Measurements from ENCODE around the gene RLF. TPM values are rescaled to one million over a fixed set of nuclear protein-coding genes. Genes with fewer than 3 reads are reported as not detected.

Gene RLF
- total RNA-seq, 1 donor from 2014 or later: 16.9 TPM

- H3K36me3 ChIP-seq: peaks cover 0 to 8% of the 10 kb centered on the region in 2 donors
- no peaks in the 10 kb centered on the region for H3K9me3 ChIP-seq
- DNase-seq (ENCODE audit: extremely low spot score in 2 of 2): no peak
- H3K27me3 ChIP-seq: no peaks in the 10 kb centered on the region
- TF ChIP-seq, protein P1, sequence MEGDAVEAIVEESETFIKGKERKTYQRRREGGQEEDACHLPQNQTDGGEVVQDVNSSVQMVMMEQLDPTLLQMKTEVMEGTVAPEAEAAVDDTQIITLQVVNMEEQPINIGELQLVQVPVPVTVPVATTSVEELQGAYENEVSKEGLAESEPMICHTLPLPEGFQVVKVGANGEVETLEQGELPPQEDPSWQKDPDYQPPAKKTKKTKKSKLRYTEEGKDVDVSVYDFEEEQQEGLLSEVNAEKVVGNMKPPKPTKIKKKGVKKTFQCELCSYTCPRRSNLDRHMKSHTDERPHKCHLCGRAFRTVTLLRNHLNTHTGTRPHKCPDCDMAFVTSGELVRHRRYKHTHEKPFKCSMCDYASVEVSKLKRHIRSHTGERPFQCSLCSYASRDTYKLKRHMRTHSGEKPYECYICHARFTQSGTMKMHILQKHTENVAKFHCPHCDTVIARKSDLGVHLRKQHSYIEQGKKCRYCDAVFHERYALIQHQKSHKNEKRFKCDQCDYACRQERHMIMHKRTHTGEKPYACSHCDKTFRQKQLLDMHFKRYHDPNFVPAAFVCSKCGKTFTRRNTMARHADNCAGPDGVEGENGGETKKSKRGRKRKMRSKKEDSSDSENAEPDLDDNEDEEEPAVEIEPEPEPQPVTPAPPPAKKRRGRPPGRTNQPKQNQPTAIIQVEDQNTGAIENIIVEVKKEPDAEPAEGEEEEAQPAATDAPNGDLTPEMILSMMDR (IDR thresholded peaks at IDR 0.05): no peak
- TF ChIP-seq POLR2A (IDR thresholded peaks at IDR 0.05) (no peak), POLR2AphosphoS5 (IDR thresholded peaks at IDR 0.05; ENCODE audit: insufficient read depth in 1 of 2, low read depth in 1 of 2) (no peak)
- no peak overlapping the region for H3K4me3 ChIP-seq
- no peaks in the 10 kb centered on the region for H3K4me1 ChIP-seq
- intact Hi-C loops (cut with DNase I): no loop called here
- H3K27ac ChIP-seq: no peak overlapping the region
Measured at GRCh38 chr1:40226192-40226591, 65.0 kb downstream of the RLF start.

DNA sequence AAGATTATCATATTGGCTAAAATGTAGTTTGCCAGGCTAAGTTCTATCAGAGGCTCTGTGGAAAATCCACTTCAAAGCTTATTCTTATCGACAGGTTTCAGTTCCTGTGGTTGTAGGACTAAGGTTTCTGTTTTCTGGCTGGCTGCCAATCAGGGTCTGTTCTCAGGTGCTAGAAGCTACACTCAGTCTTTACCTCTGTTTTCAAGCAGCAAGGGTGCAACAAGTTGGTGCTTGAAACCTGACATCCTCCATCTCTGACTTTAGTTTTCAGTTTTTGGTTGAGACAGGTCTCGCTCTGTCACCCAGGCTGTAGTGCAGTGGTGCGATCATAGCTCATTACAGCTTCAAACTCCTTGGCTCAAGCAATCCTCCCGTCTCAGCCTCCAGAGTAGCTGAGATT, 71.3 kb downstream of the RLF start:
- Histone ChIP-seq H3K4me1 (no peaks in the 10 kb centered on the region), H3K9me3 (no peaks in the 10 kb centered on the region), H3K4me3 (no peak overlapping the region), H3K27ac (no peak overlapping the region), H3K27me3 (no peaks in the 10 kb centered on the region), H3K36me3 (peaks cover 11 to 40% of the 10 kb centered on the region in 2 donors)
- no peak for DNase-seq (ENCODE audit: extremely low spot score in 2 of 2)
- intact Hi-C loops (cut with DNase I): no loop called here
- TF ChIP-seq POLR2AphosphoS5 (IDR thresholded peaks at IDR 0.05; ENCODE audit: insufficient read depth in 1 of 2, low read depth in 1 of 2) (no peak), POLR2A (IDR thresholded peaks at IDR 0.05) (no peak)
- TF ChIP-seq, protein P1 (IDR thresholded peaks at IDR 0.05): no peak

DNA sequence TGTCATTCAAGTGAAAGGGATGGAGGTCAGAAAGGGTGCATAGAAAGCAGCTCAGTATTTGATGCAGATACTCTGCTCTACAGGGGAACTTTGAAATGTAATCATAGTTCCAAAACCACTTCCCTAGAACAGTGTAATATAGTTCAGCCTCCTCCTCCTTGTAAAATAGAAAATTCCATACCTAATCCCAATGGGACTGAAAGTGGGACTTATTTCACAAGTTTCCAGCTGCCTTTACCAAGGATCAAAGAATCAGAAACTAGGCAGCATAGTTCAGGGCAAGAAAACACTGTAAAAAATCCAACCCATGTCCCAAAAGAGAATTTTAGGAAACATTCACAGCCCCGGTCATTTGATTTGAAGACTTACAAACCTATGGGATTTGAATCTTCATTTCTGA, 78.4 kb downstream of the RLF start:
- H3K4me1 ChIP-seq: peaks cover 4% of the 10 kb centered on the region
- H3K27ac ChIP-seq: no peak overlapping the region
- DNase-seq (ENCODE audit: extremely low spot score in 2 of 2): no peak
- no peaks in the 10 kb centered on the region for H3K27me3 ChIP-seq
- no peaks in the 10 kb centered on the region for H3K9me3 ChIP-seq
- H3K4me3 ChIP-seq: no peak overlapping the region
- intact Hi-C loops (cut with DNase I): no loop called here
- peaks cover 11 to 21% of the 10 kb centered on the region in 2 donors for H3K36me3 ChIP-seq
- TF ChIP-seq POLR2AphosphoS5 (IDR thresholded peaks at IDR 0.05; ENCODE audit: insufficient read depth in 1 of 2, low read depth in 1 of 2) (no peak), POLR2A (IDR thresholded peaks at IDR 0.05) (no peak)
- TF ChIP-seq, protein P1 (IDR thresholded peaks at IDR 0.05): no peak

DNA sequence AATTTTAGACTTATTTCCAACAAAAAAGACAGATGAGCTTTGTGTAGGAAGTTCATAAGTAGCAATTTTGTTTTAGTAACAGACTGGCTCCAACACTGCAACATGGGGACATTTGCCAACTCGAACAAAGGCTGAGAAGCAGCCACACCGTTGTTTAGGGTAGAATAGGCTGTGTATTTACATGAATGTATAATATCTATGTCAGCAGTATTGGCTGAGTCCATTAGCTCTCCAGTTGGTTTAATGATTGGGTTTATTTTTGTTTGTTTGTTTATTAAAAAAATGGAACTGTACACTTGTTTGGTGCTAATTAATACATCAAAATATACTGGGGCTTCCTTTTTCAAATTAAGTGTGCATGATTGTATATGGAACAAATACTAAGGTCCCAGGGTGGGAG, 79.2 kb downstream of the RLF start:
- Histone ChIP-seq H3K27me3 (no peaks in the 10 kb centered on the region), H3K4me3 (no peak overlapping the region), H3K36me3 (peaks cover 11 to 19% of the 10 kb centered on the region in 2 donors), H3K9me3 (no peaks in the 10 kb centered on the region), H3K27ac (no peak overlapping the region), H3K4me1 (peaks cover 4% of the 10 kb centered on the region)
- TF ChIP-seq POLR2AphosphoS5 (IDR thresholded peaks at IDR 0.05; ENCODE audit: insufficient read depth in 1 of 2, low read depth in 1 of 2): no peak
- TF ChIP-seq, protein P1 (IDR thresholded peaks at IDR 0.05): no peak
- TF ChIP-seq POLR2A (IDR thresholded peaks at IDR 0.05): no peak
- DNase-seq (ENCODE audit: extremely low spot score in 2 of 2): no peak
- intact Hi-C loops (cut with DNase I): no loop called here

DNA sequence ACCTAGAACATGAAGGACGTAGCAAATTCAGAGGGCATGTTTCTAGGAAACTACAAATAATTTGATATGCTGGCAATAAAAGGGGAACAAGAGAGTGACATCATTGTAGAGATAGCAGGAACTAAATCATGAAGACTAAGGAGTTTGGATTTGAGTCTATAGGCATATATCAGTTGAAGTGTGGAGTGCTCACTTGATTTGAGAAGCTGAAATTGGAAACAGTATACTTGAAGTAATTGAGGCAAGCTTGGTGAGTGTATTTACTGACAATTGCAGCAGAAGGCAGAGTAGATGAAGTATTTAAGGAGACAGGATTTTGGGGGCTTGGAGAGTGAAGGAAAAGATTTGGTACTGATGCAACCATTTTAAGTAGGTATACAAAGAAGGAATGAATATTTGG, 80.2 kb downstream of the RLF start:
- intact Hi-C loops (cut with DNase I): no loop called here
- Histone ChIP-seq H3K9me3 (no peaks in the 10 kb centered on the region), H3K27ac (no peak overlapping the region), H3K4me1 (peaks cover 4% of the 10 kb centered on the region), H3K27me3 (no peaks in the 10 kb centered on the region), H3K4me3 (no peak overlapping the region), H3K36me3 (peaks cover 6 to 9% of the 10 kb centered on the region in 2 donors)
- no peak for TF ChIP-seq POLR2AphosphoS5 (IDR thresholded peaks at IDR 0.05; ENCODE audit: insufficient read depth in 1 of 2, low read depth in 1 of 2)
- TF ChIP-seq, protein P1 (IDR thresholded peaks at IDR 0.05): no peak
- no peak for TF ChIP-seq POLR2A (IDR thresholded peaks at IDR 0.05)
- DNase-seq (ENCODE audit: extremely low spot score in 2 of 2): no peak
